Measurements from ENCODE around the gene CATSPERB. TPM values are rescaled to one million over a fixed set of nuclear protein-coding genes. Genes with fewer than 3 reads are reported as not detected.
"Not testable (repeated sequence)": the region's sequence is repeated elsewhere in the genome, so short reads cannot be mapped to it uniquely, and the experiment has no call there.

CATSPERB gene
- total RNA-seq, 1 donor from 2014 or later, result 0.56 TPM

GRCh38 chr14:91606851-91607250, 125.0 kb downstream of the CATSPERB start:
- no peaks in the 10 kb centered on the region for H3K9me3 Mint-ChIP-seq
- no peak overlapping the region for H3K27ac Mint-ChIP-seq
- no peak for DNase-seq (ENCODE audit: low spot score in 2 of 2, unreplicated experiment in 2 of 2)
- H3K27me3 Mint-ChIP-seq (ENCODE audit: low read depth), result no peaks in the 10 kb centered on the region
- H3K4me3 Mint-ChIP-seq, result no peak overlapping the region
- no peaks in the 10 kb centered on the region for H3K36me3 Mint-ChIP-seq
- no peak for TF ChIP-seq CTCF (IDR thresholded peaks at IDR 0.05; ENCODE audit: unreplicated experiment)
- H3K4me1 Mint-ChIP-seq, result no peaks in the 10 kb centered on the region

GRCh38 chr14:91604611-91605010, 127.3 kb downstream of the CATSPERB start:
- DNase-seq (ENCODE audit: low spot score in 2 of 2, unreplicated experiment in 2 of 2); H3K36me3 Mint-ChIP-seq; H3K27me3 Mint-ChIP-seq (ENCODE audit: low read depth); H3K4me1 Mint-ChIP-seq; H3K4me3 Mint-ChIP-seq; H3K27ac Mint-ChIP-seq; H3K9me3 Mint-ChIP-seq: not testable (repeated sequence)

- Mint-ChIP-seq H3K4me3 (no peak overlapping the region), H3K9me3 (peaks cover 7% of the 10 kb centered on the region), H3K27ac (no peak overlapping the region), H3K36me3 (no peaks in the 10 kb centered on the region), H3K4me1 (no peaks in the 10 kb centered on the region), H3K27me3 (ENCODE audit: low read depth) (no peaks in the 10 kb centered on the region)
- DNase-seq (ENCODE audit: low spot score in 2 of 2, unreplicated experiment in 2 of 2), result no peak
- no peak for TF ChIP-seq CTCF (IDR thresholded peaks at IDR 0.05; ENCODE audit: unreplicated experiment)
Observed at GRCh38 chr14:91599994-91600393, 131.9 kb downstream of the CATSPERB start.

GRCh38 chr14:91595736-91596135, 136.2 kb downstream of the CATSPERB start:
- no peaks in the 10 kb centered on the region for H3K36me3 Mint-ChIP-seq

GRCh38 chr14:91593957-91594356, 137.9 kb downstream of the CATSPERB start:
- H3K36me3 Mint-ChIP-seq; H3K27ac Mint-ChIP-seq; H3K4me3 Mint-ChIP-seq; H3K4me1 Mint-ChIP-seq; H3K27me3 Mint-ChIP-seq (ENCODE audit: low read depth); DNase-seq (ENCODE audit: low spot score in 2 of 2, unreplicated experiment in 2 of 2): not testable (repeated sequence)
- peaks cover 19% of the 10 kb centered on the region for H3K9me3 Mint-ChIP-seq

More at GRCh38 chr14:91595736-91596135, 136.2 kb downstream of the CATSPERB start:
- TF ChIP-seq CTCF (IDR thresholded peaks at IDR 0.05; ENCODE audit: unreplicated experiment), result no peak
- H3K9me3 Mint-ChIP-seq, result peaks cover 19% of the 10 kb centered on the region
- H3K4me1 Mint-ChIP-seq, result no peaks in the 10 kb centered on the region
- H3K4me3 Mint-ChIP-seq, result no peak overlapping the region
- no peak for DNase-seq (ENCODE audit: low spot score in 2 of 2, unreplicated experiment in 2 of 2)
- H3K27ac Mint-ChIP-seq, result no peak overlapping the region
- no peaks in the 10 kb centered on the region for H3K27me3 Mint-ChIP-seq (ENCODE audit: low read depth)

- TF ChIP-seq CTCF (IDR thresholded peaks at IDR 0.05; ENCODE audit: unreplicated experiment), result no peak
- H3K27ac Mint-ChIP-seq, result no peak overlapping the region
- H3K4me1 Mint-ChIP-seq, result peaks cover 3% of the 10 kb centered on the region
- H3K27me3 Mint-ChIP-seq (ENCODE audit: low read depth), result peaks cover 17% of the 10 kb centered on the region
- DNase-seq (ENCODE audit: low spot score in 2 of 2, unreplicated experiment in 2 of 2), result no peak
- H3K9me3 Mint-ChIP-seq, result peaks cover 15% of the 10 kb centered on the region
- H3K4me3 Mint-ChIP-seq, result no peak overlapping the region
- H3K36me3 Mint-ChIP-seq, result no peaks in the 10 kb centered on the region
Observed at GRCh38 chr14:91586410-91586809, 145.5 kb downstream of the CATSPERB start.

- peaks cover 17% of the 10 kb centered on the region for H3K27me3 Mint-ChIP-seq (ENCODE audit: low read depth)
Observed at GRCh38 chr14:91585856-91586255, 146.0 kb downstream of the CATSPERB start.

More at GRCh38 chr14:91585856-91586255, 146.0 kb downstream of the CATSPERB start:
- Mint-ChIP-seq H3K4me3 (no peak overlapping the region), H3K9me3 (peaks cover 15% of the 10 kb centered on the region), H3K36me3 (no peaks in the 10 kb centered on the region), H3K27ac (no peak overlapping the region), H3K4me1 (peaks cover 8% of the 10 kb centered on the region)
- DNase-seq (ENCODE audit: low spot score in 2 of 2, unreplicated experiment in 2 of 2), result no peak
- no peak for TF ChIP-seq CTCF (IDR thresholded peaks at IDR 0.05; ENCODE audit: unreplicated experiment)

Measured in mesothelial cell of epicardium (in vitro differentiated cells).